ENCODE measurements around the gene ALG13.
"Not testable (repeated sequence)": the region's sequence is repeated elsewhere in the genome, so short reads cannot be mapped to it uniquely, and the experiment has no call there.

ALG13 gene

GRCh38 chrX:111680988-111681779 is at the start of gene ALG13:
Gene ALG13, plus strand, starts transcription at chrX:111681170. Its CDS starts 49 bp downstream, at chrX:111681219.
- H3K27me3 ChIP-seq (ENCODE audit: control insufficient read depth, low read length): no peaks in the 10 kb centered on the region
- TF ChIP-seq CTCF (IDR thresholded peaks at IDR 0.05; ENCODE audit: low read depth, low read length, poor library complexity, severe bottlenecking) (peak; percentile 60), EZH2phosphoT487 (IDR thresholded peaks at IDR 0.05; ENCODE audit: borderline replicate concordance, low read length) (no peak)
- no peaks in the 10 kb centered on the region for H3K9me3 ChIP-seq (ENCODE audit: control insufficient read depth, insufficient read depth, low read length)

GRCh38 chrX:111634823-111635729 is 45.9 kb upstream of the ALG13 start:
- no peaks in the 10 kb centered on the region for H3K9me3 ChIP-seq (ENCODE audit: control insufficient read depth, insufficient read depth, low read length)
- H3K9me2 ChIP-seq (replicated peaks; ENCODE audit: control insufficient read depth, low read length): no peaks in the 10 kb centered on the region
- no peaks in the 10 kb centered on the region for H3K27me3 ChIP-seq (ENCODE audit: control insufficient read depth, low read length)
- no peaks in the 10 kb centered on the region for H3K4me1 ChIP-seq (ENCODE audit: control insufficient read depth, low read length)
- no peak overlapping the region for H3K4me2 ChIP-seq (ENCODE audit: low read length)
- no peaks in the 10 kb centered on the region for H3K36me3 ChIP-seq (ENCODE audit: control insufficient read depth, low read length)
- no peaks in the 10 kb centered on the region for H3K79me2 ChIP-seq (ENCODE audit: control insufficient read depth, low read length)
- H3F3A ChIP-seq (ENCODE audit: control insufficient read depth, insufficient read depth): no peaks in the 10 kb centered on the region
- H3K27ac ChIP-seq (ENCODE audit: low read depth, low read length): no peak overlapping the region
- no peak overlapping the region for H3K4me3 ChIP-seq (ENCODE audit: low read length)
- TF ChIP-seq EZH2phosphoT487 (IDR thresholded peaks at IDR 0.05; ENCODE audit: borderline replicate concordance, low read length) (no peak), CTCF (IDR thresholded peaks at IDR 0.05; ENCODE audit: low read depth, low read length, poor library complexity, severe bottlenecking) (no peak)
- no peaks in the 10 kb centered on the region for H4K20me1 ChIP-seq (ENCODE audit: control insufficient read depth, insufficient read depth, low read depth, low read length)

More at GRCh38 chrX:111680988-111681779, at the start of gene ALG13:
- Histone ChIP-seq H3F3A (ENCODE audit: control insufficient read depth, insufficient read depth) (no peaks in the 10 kb centered on the region), H3K79me2 (ENCODE audit: control insufficient read depth, low read length) (peaks cover 24% of the 10 kb centered on the region), H3K27ac (ENCODE audit: low read depth, low read length) (peak within 1 kb of the TSS; percentile 71), H3K9me2 (replicated peaks; ENCODE audit: control insufficient read depth, low read length) (no peaks in the 10 kb centered on the region), H3K4me2 (ENCODE audit: low read length) (peak within 1 kb of the TSS; percentile 70), H4K20me1 (ENCODE audit: control insufficient read depth, insufficient read depth, low read depth, low read length) (no peaks in the 10 kb centered on the region), H3K4me3 (ENCODE audit: low read length) (peak within 1 kb of the TSS; percentile 84), H3K36me3 (ENCODE audit: control insufficient read depth, low read length) (peaks cover 35% of the 10 kb centered on the region), H3K4me1 (ENCODE audit: control insufficient read depth, low read length) (peaks cover 13% of the 10 kb centered on the region)

GRCh38 chrX:111641969-111642368 is 39.0 kb upstream of the ALG13 start:
- Histone ChIP-seq H3K27me3 (ENCODE audit: control insufficient read depth, low read length) (no peaks in the 10 kb centered on the region), H3F3A (ENCODE audit: control insufficient read depth, insufficient read depth) (no peaks in the 10 kb centered on the region), H3K4me1 (ENCODE audit: control insufficient read depth, low read length) (no peaks in the 10 kb centered on the region), H3K4me2 (ENCODE audit: low read length) (no peak overlapping the region), H3K79me2 (ENCODE audit: control insufficient read depth, low read length) (no peaks in the 10 kb centered on the region), H3K27ac (ENCODE audit: low read depth, low read length) (no peak overlapping the region), H3K9me3 (ENCODE audit: control insufficient read depth, insufficient read depth, low read length) (no peaks in the 10 kb centered on the region), H3K9me2 (replicated peaks; ENCODE audit: control insufficient read depth, low read length) (no peaks in the 10 kb centered on the region), H3K4me3 (ENCODE audit: low read length) (no peak overlapping the region), H4K20me1 (ENCODE audit: control insufficient read depth, insufficient read depth, low read depth, low read length) (no peaks in the 10 kb centered on the region), H3K36me3 (ENCODE audit: control insufficient read depth, low read length) (no peaks in the 10 kb centered on the region)
- TF ChIP-seq CTCF (IDR thresholded peaks at IDR 0.05; ENCODE audit: low read depth, low read length, poor library complexity, severe bottlenecking) (no peak), EZH2phosphoT487 (IDR thresholded peaks at IDR 0.05; ENCODE audit: borderline replicate concordance, low read length) (no peak)

- not testable (repeated sequence) for H3K79me2 ChIP-seq (ENCODE audit: control insufficient read depth, low read length); H3K27me3 ChIP-seq (ENCODE audit: control insufficient read depth, low read length); H3K4me3 ChIP-seq (ENCODE audit: low read length); H4K20me1 ChIP-seq (ENCODE audit: control insufficient read depth, insufficient read depth, low read depth, low read length); H3K36me3 ChIP-seq (ENCODE audit: control insufficient read depth, low read length); H3F3A ChIP-seq (ENCODE audit: control insufficient read depth, insufficient read depth); H3K9me2 ChIP-seq (replicated peaks; ENCODE audit: control insufficient read depth, low read length); H3K4me2 ChIP-seq (ENCODE audit: low read length); H3K9me3 ChIP-seq (ENCODE audit: control insufficient read depth, insufficient read depth, low read length); H3K4me1 ChIP-seq (ENCODE audit: control insufficient read depth, low read length); H3K27ac ChIP-seq (ENCODE audit: low read depth, low read length)
Measured at GRCh38 chrX:111645165-111645564, 35.8 kb upstream of the ALG13 start.

Measured in DOHH2 (cell line).